K562 (cell line): ENCODE data around the gene MAGEA9B. TPM values are rescaled to one million over a fixed set of nuclear protein-coding genes. Genes with fewer than 3 reads are reported as not detected.

ENCODE experiments used
- CBX1 ChIP-seq: sonication (generic); IDR thresholded peaks from 2 replicates; pipeline ENCODE4 v1.6.1; 2016; ENCODE audit warnings: antibody characterized with exemption, low read depth, mild to moderate bottlenecking
- KDM5B ChIP-seq: fragments of 200-600 bp; sonication (generic); IDR thresholded peaks from 2 replicates; pipeline ENCODE4 v1.6.1; 2012; ENCODE audit warnings: low read depth, mild to moderate bottlenecking, moderate library complexity, low read length, control low read depth, inconsistent platforms; ENCODE audit not compliant: insufficient replicate concordance
- POLR2B ChIP-seq: fragments of 450-650 bp; IDR thresholded peaks from 2 replicates; pipeline ENCODE4 v1.6.1; 2018; ENCODE audit warnings: low read depth; ENCODE audit not compliant: partially characterized antibody
- SOX6 ChIP-seq: fragments of 450-650 bp; IDR thresholded peaks from 2 replicates; pipeline ENCODE4 v1.6.1; 2014; ENCODE audit warnings: mild to moderate bottlenecking
- ZNF316 ChIP-seq: fragments of 450-650 bp; IDR thresholded peaks from 2 replicates; pipeline ENCODE4 v1.6.1; 2016
- polyA plus RNA-seq, 8 experiments: library from polyadenylated mRNA; depleted of rRNA in 4 of 8; stranded (reverse) in 5 of 8; unstranded in 3 of 8; fragments of >200 nt; fragmentation: Nextera tagmentation in 2 of 8; fragmentation: Illumina TruSeq in 1 of 8; extraction: Ambion mirVana in 2 of 8; extraction: Trizol in 1 of 8; gene quantifications; 2 replicates each; pipeline versions ENCODE4 v1.2.1 to v1.2.3, GENCODE V29; 2011 to 2014; ENCODE audit warnings: inconsistent platforms in 1 of 8, missing spikeins in 1 of 8
- total RNA-seq, 7 experiments: library from RNA; depleted of rRNA in 6 of 7; stranded (reverse); fragments of >200 nt in 6 of 7; fragmentation: Illumina TruSeq in 2 of 7; extraction: Trizol in 2 of 7; gene quantifications; 2 replicates each; pipeline versions ENCODE4 v1.2.1 to v1.2.3, GENCODE V29; 2011 to 2021; ENCODE audit warnings: low replicate concordance in 1 of 7
- TF ChIP-seq, protein P1 (sequence below): fragments of 450-650 bp; IDR thresholded peaks from 2 replicates; pipeline ENCODE4 v1.6.1; 2016
- TF ChIP-seq, protein P2 (sequence below), 2 experiments: fragments of 250-450 bp in 1 of 2; fragments of 450-650 bp in 1 of 2; sonication (Bioruptor Pico) in 1 of 2; IDR thresholded peaks; 2 replicates each; pipeline versions ENCODE4 v1.6.1 to v1.8.0; 2016 to 2021; ENCODE audit warnings: mild to moderate bottlenecking in 2 of 2, moderate library complexity in 2 of 2, missing compliant biosample characterization in 1 of 2, missing genetic modification characterization in 1 of 2

Gene MAGEA9B
- total and polyA plus RNA-seq, 9 of the 15 experiments (the other 6 are each of a cell fraction or from before 2014, with no cell fraction given), result 11.2 to 31.2 (median 14.1) TPM

DNA sequence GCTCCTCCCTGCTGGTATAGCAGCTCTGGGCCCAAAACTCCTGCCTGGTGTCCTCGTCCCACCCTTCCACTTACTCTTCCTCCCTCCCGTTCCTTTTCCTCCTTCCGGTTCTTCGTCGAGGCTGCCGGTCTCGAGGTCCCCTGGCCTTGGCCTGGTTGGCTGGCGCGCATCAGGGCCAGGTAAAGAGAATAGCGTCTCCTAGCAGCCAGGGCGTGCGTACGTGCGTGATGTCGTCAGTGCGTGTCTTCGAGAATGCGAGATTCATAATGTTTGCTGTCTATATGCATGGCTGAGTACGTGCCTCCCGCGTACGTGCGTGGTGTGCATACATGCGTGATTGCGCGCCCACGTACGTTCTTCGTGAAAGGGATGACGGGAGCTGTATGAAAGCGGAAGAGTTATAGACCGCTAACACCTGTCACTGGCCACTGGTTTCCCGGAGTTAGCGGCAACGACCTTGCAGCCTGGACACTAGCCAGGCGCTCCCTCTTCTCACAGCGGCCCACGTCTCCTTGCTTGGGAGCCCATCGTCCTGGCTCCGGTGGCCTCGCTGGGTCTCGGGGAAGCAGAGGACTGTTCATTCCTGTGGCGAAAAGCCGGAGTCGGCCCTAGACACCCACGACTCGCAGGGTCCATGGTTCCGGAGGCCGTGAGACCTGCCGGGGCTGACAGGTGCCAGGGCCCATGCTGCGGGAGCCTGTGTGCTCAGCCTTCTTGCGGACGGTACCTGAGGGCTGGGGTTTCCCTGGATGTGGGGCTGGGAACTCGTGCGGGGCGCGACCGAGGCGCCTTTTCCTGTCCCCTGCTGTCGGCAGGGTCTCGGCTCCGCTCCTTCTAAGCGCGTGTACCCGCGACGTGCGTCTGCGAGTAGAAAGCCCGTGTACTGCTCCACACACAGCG is 46.4 kb downstream of the MAGEA9B start, which contains the start of gene EOLA1 (continued):
- TF ChIP-seq, protein P1, sequence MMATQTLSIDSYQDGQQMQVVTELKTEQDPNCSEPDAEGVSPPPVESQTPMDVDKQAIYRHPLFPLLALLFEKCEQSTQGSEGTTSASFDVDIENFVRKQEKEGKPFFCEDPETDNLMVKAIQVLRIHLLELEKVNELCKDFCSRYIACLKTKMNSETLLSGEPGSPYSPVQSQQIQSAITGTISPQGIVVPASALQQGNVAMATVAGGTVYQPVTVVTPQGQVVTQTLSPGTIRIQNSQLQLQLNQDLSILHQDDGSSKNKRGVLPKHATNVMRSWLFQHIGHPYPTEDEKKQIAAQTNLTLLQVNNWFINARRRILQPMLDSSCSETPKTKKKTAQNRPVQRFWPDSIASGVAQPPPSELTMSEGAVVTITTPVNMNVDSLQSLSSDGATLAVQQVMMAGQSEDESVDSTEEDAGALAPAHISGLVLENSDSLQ, result peak; percentile 83
- TF ChIP-seq, protein P2, sequence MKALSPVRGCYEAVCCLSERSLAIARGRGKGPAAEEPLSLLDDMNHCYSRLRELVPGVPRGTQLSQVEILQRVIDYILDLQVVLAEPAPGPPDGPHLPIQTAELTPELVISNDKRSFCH (CRISPR knock-in tag; IDR thresholded peaks at IDR 0.05), result no peak
- TF ChIP-seq, protein P2 (tag; IDR thresholded peaks at IDR 0.05), result peak; percentile 46; the same call in 1 of the 2 replicates
- TF ChIP-seq CBX1 (no peak), KDM5B (peak; percentile 51), POLR2B (peak; percentile 44), SOX6 (peak; percentile 34; the same call in 1 of the 2 replicates), ZNF316 (no peak)
